GM12872 (cell line): Measurements from ENCODE around the gene BUB1B.

Experiments
- TF ChIP-seq, protein P1 (sequence below): IDR thresholded peaks from 3 replicates; pipeline ENCODE4 v1.5.1; 2011; ENCODE audit warnings: low read depth, mild to moderate bottlenecking, low read length, moderate library complexity; ENCODE audit not compliant: insufficient read depth

The BUB1B gene

DNA sequence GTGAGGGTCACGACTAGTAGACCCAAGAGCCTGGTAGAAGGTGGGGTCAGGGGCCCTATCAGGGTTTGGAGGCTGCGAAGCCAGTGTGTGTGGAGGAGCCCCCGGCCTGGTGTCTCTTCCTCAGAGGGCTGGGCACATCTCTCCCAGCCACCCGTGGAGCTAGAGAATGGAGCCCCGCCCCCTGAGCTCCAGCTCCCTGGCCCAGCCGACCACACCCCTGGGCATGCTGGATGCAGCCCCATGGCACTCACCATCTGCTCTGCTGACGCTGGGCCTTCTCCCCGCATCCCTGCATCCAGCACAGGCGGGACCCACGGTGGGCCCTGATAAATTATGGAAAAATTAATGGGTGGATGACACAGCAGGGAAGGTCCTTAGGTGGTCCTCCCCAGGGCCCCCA, 104.5 kb downstream of the BUB1B start:
- TF ChIP-seq, protein P1, sequence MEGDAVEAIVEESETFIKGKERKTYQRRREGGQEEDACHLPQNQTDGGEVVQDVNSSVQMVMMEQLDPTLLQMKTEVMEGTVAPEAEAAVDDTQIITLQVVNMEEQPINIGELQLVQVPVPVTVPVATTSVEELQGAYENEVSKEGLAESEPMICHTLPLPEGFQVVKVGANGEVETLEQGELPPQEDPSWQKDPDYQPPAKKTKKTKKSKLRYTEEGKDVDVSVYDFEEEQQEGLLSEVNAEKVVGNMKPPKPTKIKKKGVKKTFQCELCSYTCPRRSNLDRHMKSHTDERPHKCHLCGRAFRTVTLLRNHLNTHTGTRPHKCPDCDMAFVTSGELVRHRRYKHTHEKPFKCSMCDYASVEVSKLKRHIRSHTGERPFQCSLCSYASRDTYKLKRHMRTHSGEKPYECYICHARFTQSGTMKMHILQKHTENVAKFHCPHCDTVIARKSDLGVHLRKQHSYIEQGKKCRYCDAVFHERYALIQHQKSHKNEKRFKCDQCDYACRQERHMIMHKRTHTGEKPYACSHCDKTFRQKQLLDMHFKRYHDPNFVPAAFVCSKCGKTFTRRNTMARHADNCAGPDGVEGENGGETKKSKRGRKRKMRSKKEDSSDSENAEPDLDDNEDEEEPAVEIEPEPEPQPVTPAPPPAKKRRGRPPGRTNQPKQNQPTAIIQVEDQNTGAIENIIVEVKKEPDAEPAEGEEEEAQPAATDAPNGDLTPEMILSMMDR, result no peak

DNA sequence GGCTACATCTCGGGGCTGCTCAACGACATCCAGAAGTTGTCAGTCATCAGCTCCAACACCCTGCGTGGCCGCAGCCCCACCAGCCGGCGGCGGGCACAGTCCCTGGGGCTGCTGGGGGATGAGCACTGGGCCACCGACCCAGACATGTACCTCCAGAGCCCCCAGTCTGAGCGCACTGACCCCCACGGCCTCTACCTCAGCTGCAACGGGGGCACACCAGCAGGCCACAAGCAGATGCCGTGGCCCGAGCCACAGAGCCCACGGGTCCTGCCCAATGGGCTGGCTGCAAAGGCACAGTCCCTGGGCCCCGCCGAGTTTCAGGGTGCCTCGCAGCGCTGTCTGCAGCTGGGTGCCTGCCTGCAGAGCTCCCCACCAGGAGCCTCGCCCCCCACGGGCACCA, 105.0 kb downstream of the BUB1B start:
- TF ChIP-seq, protein P1, result no peak

DNA sequence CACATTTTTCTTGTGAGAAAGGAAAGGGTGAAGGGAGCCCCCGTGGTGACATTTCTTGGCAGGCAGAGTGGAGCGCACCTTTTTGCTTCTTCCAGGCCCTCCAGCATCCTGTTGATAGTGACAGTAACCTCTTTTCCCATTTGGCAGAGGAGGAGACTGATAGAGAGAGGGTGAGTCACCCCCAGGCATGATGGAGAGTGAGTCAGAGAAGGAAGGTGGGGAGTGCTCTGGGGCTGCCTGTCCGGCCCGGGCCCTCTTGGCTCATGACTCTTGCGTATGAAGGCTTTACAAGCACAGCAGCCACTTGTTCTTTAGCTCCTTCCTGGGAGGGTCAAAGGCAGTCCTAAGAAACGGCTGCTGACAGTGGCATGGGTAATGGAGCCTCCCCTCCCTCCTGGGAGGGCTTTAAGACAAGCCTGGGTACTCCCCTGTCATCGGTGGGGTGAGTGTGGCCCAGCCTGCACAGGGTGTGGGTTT, 106.0 kb downstream of the BUB1B start:
- TF ChIP-seq, protein P1, result no peak

DNA sequence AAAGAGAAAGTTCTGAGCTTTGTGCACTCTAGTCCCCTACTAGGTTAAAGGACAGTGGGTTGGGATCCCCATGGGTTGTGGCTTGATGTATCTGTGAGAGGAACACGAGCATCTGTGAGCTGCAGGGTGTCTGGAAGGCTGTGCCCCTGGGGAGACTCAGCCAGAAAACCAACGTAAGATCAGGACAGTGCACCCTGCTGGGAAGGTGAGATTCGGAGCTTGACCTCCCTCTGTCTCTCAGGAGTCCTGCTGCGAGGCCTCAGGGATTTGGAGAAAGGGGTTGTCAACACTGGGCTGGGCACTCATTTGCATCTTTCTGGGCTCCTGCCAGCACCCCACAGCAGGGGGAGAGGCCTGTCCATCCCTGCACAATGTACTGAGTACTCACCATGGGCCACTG, 106.8 kb downstream of the BUB1B start:
- TF ChIP-seq, protein P1, result no peak

DNA sequence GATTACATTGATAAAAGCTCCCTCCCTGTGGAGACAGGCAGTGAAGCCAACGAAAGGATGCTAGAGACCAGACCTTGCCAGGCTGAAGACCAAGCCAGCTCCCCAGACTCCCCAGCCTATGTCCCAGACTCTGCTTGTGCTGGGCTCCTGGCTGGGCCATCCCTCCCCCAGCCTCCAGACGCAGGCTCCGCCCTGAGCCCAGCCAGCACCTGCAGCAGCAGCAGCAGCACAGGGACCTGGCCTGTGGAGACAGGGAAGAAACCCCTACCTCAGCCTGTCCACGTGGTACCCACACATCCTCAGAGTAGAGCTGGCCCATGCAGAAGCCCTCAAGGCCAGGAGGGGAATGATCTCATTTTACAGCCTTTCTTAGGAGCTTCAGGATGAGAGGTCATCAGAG, 108.7 kb downstream of the BUB1B start:
- TF ChIP-seq, protein P1, result no peak

DNA sequence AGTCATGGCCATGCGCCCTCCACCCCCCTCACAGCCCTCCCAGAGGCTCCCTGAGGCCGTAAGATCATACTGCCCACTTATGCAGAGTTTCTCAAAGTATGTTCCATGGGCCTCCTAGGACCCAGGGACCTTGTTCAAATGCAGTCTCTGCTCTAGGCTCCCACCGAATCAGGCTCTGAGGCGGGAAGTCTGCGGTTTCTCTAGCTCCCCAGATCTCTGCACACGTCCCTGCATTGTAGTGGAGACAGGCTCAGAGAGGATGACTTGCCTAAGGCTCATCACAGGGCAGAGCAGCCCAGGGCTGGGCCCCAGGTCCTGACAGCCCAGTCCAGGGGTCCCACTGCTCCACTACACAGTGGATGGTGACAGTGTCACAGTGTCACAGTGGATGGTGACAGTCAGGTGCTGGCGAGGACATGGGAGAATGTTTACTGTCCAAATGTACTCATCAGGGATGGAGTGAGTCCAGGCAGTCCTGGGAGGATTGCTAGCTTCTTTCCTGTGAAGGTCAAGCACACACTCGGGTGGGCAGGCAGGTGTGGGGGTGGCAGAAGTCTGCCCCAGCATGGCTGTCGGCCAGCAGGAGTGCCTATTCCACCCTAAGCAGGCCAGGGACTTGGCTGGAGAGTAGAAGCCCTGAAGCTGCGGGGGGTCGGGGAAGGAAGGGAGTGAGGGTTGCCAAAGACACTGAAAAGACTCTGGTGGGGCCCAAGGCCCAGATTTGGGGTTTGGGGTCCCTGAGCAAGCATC, 109.6 kb downstream of the BUB1B start:
- TF ChIP-seq, protein P1, result no peak
